GM23338 (cell line): Measurements from ENCODE around the gene RNF130. TPM values are rescaled to one million over a fixed set of nuclear protein-coding genes. Genes with fewer than 3 reads are reported as not detected.

Experiments used
- ATAC-seq: fragments of 200-7000 bp; cut with Tn5 transposase; 3 replicates; pipeline ENCODE4 v1.9.1; 2020
- DNase-seq: peaks from one replicate; pipeline ENCODE4 v3.0.0-alpha.2; 2015; ENCODE audit warnings: low spot score
- H2AFZ ChIP-seq: fragments of 200-600 bp; sonication (generic); 2 replicates; pipeline ENCODE4 v1.8.0; 2016; ENCODE audit warnings: antibody characterized with exemption, mild to moderate bottlenecking, moderate library complexity
- H3F3A ChIP-seq: fragments of 200-600 bp; sonication (generic); replicated peaks from 2 replicates; pipeline ENCODE4 v1.8.0; 2017; ENCODE audit warnings: antibody characterized with exemption, mixed run types, low read depth
- H3K27ac ChIP-seq: fragments of 200-600 bp; sonication (generic); 2 replicates; pipeline ENCODE4 v1.6.1; 2016; ENCODE audit warnings: low read depth
- H3K27me3 ChIP-seq: fragments of 200-600 bp; sonication (generic); 2 replicates; pipeline ENCODE4 v1.8.0; 2016; ENCODE audit warnings: mild to moderate bottlenecking, mixed run types, moderate library complexity; ENCODE audit not compliant: insufficient read depth
- H3K36me3 ChIP-seq: fragments of 200-600 bp; sonication (generic); 2 replicates; pipeline ENCODE4 v1.8.0; 2016; ENCODE audit warnings: mild to moderate bottlenecking; ENCODE audit not compliant: insufficient read depth
- H3K4me1 ChIP-seq: fragments of 200-600 bp; sonication (generic); 2 replicates; pipeline ENCODE4 v1.8.0; 2016; ENCODE audit warnings: mild to moderate bottlenecking, moderate library complexity; ENCODE audit not compliant: insufficient read depth
- H3K4me2 ChIP-seq: fragments of 200-600 bp; sonication (generic); 2 replicates; pipeline ENCODE4 v1.7.1; 2017; ENCODE audit warnings: mixed run types
- H3K4me3 ChIP-seq: fragments of 200-600 bp; sonication (generic); 2 replicates; pipeline ENCODE4 v1.6.1; 2016; ENCODE audit warnings: mixed run types
- H3K79me2 ChIP-seq: fragments of 200-600 bp; sonication (generic); replicated peaks from 2 replicates; pipeline ENCODE4 v1.8.0; 2017; ENCODE audit warnings: mild to moderate bottlenecking; ENCODE audit not compliant: insufficient read depth
- H3K9me2 ChIP-seq: fragments of 200-600 bp; sonication (generic); 2 replicates; pipeline ENCODE4 v1.8.0; 2017; ENCODE audit not compliant: insufficient read depth
- H4K20me1 ChIP-seq: fragments of 200-600 bp; sonication (generic); replicated peaks from 2 replicates; pipeline ENCODE4 v1.8.0; 2017; ENCODE audit warnings: mild to moderate bottlenecking; ENCODE audit not compliant: insufficient read depth
- H3K27ac Mint-ChIP-seq: 2 replicates; pipeline ENCODE4 v1.8.0; 2020; ENCODE audit warnings: inconsistent platforms, mild to moderate bottlenecking, moderate library complexity, mixed read lengths
- H3K27me3 Mint-ChIP-seq: 3 replicates; pipeline ENCODE4 v1.8.0; 2022; ENCODE audit warnings: low read depth, mild to moderate bottlenecking, moderate library complexity, mixed read lengths, inconsistent platforms; ENCODE audit not compliant: insufficient read depth, poor library complexity
- H3K36me3 Mint-ChIP-seq: 3 replicates; pipeline ENCODE4 v1.8.0; 2021; ENCODE audit warnings: low read depth, mild to moderate bottlenecking, inconsistent platforms, moderate library complexity, mixed read lengths
- H3K4me1 Mint-ChIP-seq: 3 replicates; pipeline ENCODE4 v1.8.0; 2020; ENCODE audit warnings: mild to moderate bottlenecking, inconsistent platforms, mixed read lengths
- H3K4me3 Mint-ChIP-seq: 3 replicates; pipeline ENCODE4 v1.8.0; 2021; ENCODE audit warnings: moderate library complexity, mild to moderate bottlenecking, inconsistent platforms, mixed read lengths
- H3K9me3 Mint-ChIP-seq: 3 replicates; pipeline ENCODE4 v1.8.0; 2020; ENCODE audit warnings: moderate library complexity, mild to moderate bottlenecking, inconsistent platforms, mixed read lengths
- CREB1 ChIP-seq: fragments of 250-450 bp; sonication (Bioruptor Pico); IDR thresholded peaks from 2 replicates; pipeline ENCODE4 v1.5.0; 2020; ENCODE audit warnings: low read depth, mild to moderate bottlenecking, moderate library complexity
- EZH2 ChIP-seq: fragments of 200-600 bp; sonication (generic); IDR thresholded peaks from one replicate; pipeline ENCODE4 v1.8.0; 2017; ENCODE audit warnings: antibody characterized with exemption, mild to moderate bottlenecking, low read depth; ENCODE audit not compliant: unreplicated experiment
- EZH2phosphoT487 ChIP-seq: fragments of 200-600 bp; sonication (generic); IDR thresholded peaks from one replicate; pipeline ENCODE4 v1.8.1; 2018; ENCODE audit warnings: antibody characterized with exemption; ENCODE audit not compliant: unreplicated experiment
- JUNB ChIP-seq: IDR thresholded peaks from one replicate; pipeline ENCODE4 v1.6.1; 2016; ENCODE audit warnings: antibody characterized with exemption; ENCODE audit not compliant: unreplicated experiment
- POLR2AphosphoS5 ChIP-seq: IDR thresholded peaks from 2 replicates; pipeline ENCODE4 v1.6.1; 2016; ENCODE audit warnings: antibody characterized with exemption, low read depth
- STAT1 ChIP-seq: IDR thresholded peaks from one replicate; pipeline ENCODE4 v1.6.1; 2016; ENCODE audit warnings: antibody characterized with exemption; ENCODE audit not compliant: unreplicated experiment
- ZNF114 ChIP-seq: fragments of 250-450 bp; sonication (Bioruptor Pico); IDR thresholded peaks from 2 replicates; pipeline ENCODE4 v1.5.0; 2020; ENCODE audit warnings: mild to moderate bottlenecking, moderate library complexity
- ZNF331 ChIP-seq: fragments of 250-450 bp; sonication (Bioruptor Pico); IDR thresholded peaks from 2 replicates; pipeline ENCODE4 v1.5.0; 2020; ENCODE audit warnings: low read depth, mild to moderate bottlenecking, moderate library complexity
- polyA plus RNA-seq: library from polyadenylated mRNA; unstranded; fragments of >200 nt; fragmentation: Nextera tagmentation; extraction: Ambion mirVana; gene quantifications from 2 replicates; pipeline ENCODE4 v1.2.1, GENCODE V29; 2016
- total RNA-seq: library from RNA; depleted of rRNA; stranded (reverse); fragments of >200 nt; shearing (Covaris generic); gene quantifications from 2 replicates; pipeline ENCODE4 v1.2.3, GENCODE V29; 2014
- TF ChIP-seq, protein P1 (sequence below): IDR thresholded peaks from one replicate; pipeline ENCODE4 v1.6.1; 2018; ENCODE audit warnings: antibody characterized with exemption; ENCODE audit not compliant: unreplicated experiment
- TF ChIP-seq, protein P2 (sequence below): fragments of 250-450 bp; sonication (Bioruptor Pico); IDR thresholded peaks from 2 replicates; pipeline ENCODE4 v1.5.0; 2020; ENCODE audit warnings: mild to moderate bottlenecking, moderate library complexity

RNF130 gene
- total and polyA plus RNA-seq, 2 experiments from 2014 or later: 60.1 to 97.3 TPM

DNA sequence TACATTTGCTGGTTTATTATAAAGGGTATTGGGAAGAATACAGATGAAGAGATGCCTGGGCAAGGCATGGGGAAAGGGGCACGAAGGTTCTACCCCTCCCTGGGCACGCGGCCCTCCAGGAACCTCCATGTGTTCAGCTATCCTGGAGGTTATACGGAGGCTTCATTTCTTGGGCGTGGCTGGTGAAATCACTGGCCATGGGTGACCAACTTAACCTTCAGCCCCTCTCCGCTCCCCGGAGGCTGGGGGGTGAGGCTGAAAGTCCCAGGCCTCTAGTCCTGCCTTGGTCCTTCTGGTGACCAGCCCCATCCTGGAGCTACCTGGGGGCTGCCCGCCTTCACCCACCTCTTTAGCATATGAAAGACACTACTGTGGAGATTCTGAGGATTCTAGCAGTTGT is 17.0 kb upstream of the RNF130 start:
- peak overlapping the region; percentile 77; the same call in 1 of the 2 replicates for H3K4me2 ChIP-seq
- H3K79me2 ChIP-seq: no peaks in the 10 kb centered on the region
- no peak overlapping the region for H3K27ac ChIP-seq
- no peaks in the 10 kb centered on the region for H3K36me3 ChIP-seq
- ATAC-seq (no peak), DNase-seq (no peak)
- Mint-ChIP-seq H3K4me1 (peaks cover 47% of the 10 kb centered on the region), H3K27me3 (peaks cover 17% of the 10 kb centered on the region), H3K4me3 (0 out of 3 replicates have a peak overlapping the region, but pooled peaks have one; percentile 24), H3K9me3 (peaks cover 12% of the 10 kb centered on the region), H3K27ac (no peak overlapping the region), H3K36me3 (peaks cover 8% of the 10 kb centered on the region; the same call in 1 of the 3 replicates)
- H3K27me3 ChIP-seq: no peaks in the 10 kb centered on the region
- peaks cover 42% of the 10 kb centered on the region for H3K4me1 ChIP-seq
- H3K9me2 ChIP-seq: no peaks in the 10 kb centered on the region
- TF ChIP-seq EZH2phosphoT487 (no peak), ZNF331 (CRISPR knock-in tag) (no peak), CREB1 (no peak)
- 0 out of 2 replicates have a peak, but pooled peaks cover 13% of the 10 kb centered on the region for H3F3A ChIP-seq
- H3K4me3 ChIP-seq: no peak overlapping the region
- no peak overlapping the region; the same call in 1 of the 2 replicates for H2AFZ ChIP-seq
- H4K20me1 ChIP-seq: no peaks in the 10 kb centered on the region

DNA sequence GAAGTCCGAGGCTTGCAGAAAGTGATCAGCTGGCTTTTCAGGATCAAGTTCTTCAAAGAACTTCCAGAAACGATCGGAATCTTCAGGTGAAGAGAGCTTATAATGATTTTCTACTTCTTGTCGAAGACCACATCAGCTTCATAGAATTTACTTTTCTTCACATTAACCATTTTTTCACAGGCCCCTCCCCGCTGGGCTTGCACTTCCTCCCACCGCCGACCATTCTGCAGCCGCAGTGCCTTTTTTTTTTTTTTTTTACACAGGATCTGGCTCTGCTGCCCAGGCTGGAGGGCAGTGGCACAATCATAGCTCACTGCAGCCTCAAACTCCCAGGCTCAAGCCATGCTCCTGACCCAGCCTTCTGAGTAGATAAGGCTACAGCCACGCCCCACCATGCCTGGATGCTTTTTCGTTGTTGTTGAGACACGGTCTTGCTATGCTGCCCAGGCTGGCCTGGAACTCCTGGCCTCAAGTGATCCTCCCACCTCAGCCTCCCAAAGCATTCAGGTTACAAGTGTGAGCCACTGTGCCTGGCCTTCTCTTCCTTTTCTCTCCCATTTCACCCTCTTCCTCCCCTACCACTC is 15.3 kb upstream of the RNF130 start:
- H3K27me3 ChIP-seq: no peaks in the 10 kb centered on the region
- peaks cover 56% of the 10 kb centered on the region for H3K4me1 Mint-ChIP-seq
- H3K79me2 ChIP-seq: no peaks in the 10 kb centered on the region
- no peak overlapping the region for H3K27ac Mint-ChIP-seq
- no peak overlapping the region for H3K4me3 Mint-ChIP-seq
- peaks cover 21% of the 10 kb centered on the region for H3F3A ChIP-seq
- DNase-seq: no peak
- H3K27me3 Mint-ChIP-seq: peaks cover 28% of the 10 kb centered on the region
- H4K20me1 ChIP-seq: no peaks in the 10 kb centered on the region
- peaks cover 10% of the 10 kb centered on the region; the same call in 1 of the 3 replicates for H3K36me3 Mint-ChIP-seq
- 0 out of 2 replicates have a peak overlapping the region, but pooled peaks have one; percentile 46 for H3K4me2 ChIP-seq
- H3K36me3 ChIP-seq: no peaks in the 10 kb centered on the region
- no peak for ATAC-seq
- peaks cover 12% of the 10 kb centered on the region for H3K9me3 Mint-ChIP-seq
- H3K27ac ChIP-seq: peak overlapping the region; percentile 60; the same call in 1 of the 2 replicates
- no peak overlapping the region for H2AFZ ChIP-seq
- H3K9me2 ChIP-seq: no peaks in the 10 kb centered on the region
- no peak overlapping the region for H3K4me3 ChIP-seq
- peaks cover 52% of the 10 kb centered on the region for H3K4me1 ChIP-seq
- no peak for TF ChIP-seq ZNF114 (CRISPR knock-in tag)
- no peak for TF ChIP-seq CREB1
- no peak for TF ChIP-seq EZH2phosphoT487
- no peak for TF ChIP-seq ZNF331 (CRISPR knock-in tag)
- TF ChIP-seq EZH2: no peak
- TF ChIP-seq STAT1: no peak
- no peak for TF ChIP-seq POLR2AphosphoS5
- TF ChIP-seq, protein P1, sequence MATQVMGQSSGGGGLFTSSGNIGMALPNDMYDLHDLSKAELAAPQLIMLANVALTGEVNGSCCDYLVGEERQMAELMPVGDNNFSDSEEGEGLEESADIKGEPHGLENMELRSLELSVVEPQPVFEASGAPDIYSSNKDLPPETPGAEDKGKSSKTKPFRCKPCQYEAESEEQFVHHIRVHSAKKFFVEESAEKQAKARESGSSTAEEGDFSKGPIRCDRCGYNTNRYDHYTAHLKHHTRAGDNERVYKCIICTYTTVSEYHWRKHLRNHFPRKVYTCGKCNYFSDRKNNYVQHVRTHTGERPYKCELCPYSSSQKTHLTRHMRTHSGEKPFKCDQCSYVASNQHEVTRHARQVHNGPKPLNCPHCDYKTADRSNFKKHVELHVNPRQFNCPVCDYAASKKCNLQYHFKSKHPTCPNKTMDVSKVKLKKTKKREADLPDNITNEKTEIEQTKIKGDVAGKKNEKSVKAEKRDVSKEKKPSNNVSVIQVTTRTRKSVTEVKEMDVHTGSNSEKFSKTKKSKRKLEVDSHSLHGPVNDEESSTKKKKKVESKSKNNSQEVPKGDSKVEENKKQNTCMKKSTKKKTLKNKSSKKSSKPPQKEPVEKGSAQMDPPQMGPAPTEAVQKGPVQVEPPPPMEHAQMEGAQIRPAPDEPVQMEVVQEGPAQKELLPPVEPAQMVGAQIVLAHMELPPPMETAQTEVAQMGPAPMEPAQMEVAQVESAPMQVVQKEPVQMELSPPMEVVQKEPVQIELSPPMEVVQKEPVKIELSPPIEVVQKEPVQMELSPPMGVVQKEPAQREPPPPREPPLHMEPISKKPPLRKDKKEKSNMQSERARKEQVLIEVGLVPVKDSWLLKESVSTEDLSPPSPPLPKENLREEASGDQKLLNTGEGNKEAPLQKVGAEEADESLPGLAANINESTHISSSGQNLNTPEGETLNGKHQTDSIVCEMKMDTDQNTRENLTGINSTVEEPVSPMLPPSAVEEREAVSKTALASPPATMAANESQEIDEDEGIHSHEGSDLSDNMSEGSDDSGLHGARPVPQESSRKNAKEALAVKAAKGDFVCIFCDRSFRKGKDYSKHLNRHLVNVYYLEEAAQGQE: no peak
- TF ChIP-seq, protein P2, sequence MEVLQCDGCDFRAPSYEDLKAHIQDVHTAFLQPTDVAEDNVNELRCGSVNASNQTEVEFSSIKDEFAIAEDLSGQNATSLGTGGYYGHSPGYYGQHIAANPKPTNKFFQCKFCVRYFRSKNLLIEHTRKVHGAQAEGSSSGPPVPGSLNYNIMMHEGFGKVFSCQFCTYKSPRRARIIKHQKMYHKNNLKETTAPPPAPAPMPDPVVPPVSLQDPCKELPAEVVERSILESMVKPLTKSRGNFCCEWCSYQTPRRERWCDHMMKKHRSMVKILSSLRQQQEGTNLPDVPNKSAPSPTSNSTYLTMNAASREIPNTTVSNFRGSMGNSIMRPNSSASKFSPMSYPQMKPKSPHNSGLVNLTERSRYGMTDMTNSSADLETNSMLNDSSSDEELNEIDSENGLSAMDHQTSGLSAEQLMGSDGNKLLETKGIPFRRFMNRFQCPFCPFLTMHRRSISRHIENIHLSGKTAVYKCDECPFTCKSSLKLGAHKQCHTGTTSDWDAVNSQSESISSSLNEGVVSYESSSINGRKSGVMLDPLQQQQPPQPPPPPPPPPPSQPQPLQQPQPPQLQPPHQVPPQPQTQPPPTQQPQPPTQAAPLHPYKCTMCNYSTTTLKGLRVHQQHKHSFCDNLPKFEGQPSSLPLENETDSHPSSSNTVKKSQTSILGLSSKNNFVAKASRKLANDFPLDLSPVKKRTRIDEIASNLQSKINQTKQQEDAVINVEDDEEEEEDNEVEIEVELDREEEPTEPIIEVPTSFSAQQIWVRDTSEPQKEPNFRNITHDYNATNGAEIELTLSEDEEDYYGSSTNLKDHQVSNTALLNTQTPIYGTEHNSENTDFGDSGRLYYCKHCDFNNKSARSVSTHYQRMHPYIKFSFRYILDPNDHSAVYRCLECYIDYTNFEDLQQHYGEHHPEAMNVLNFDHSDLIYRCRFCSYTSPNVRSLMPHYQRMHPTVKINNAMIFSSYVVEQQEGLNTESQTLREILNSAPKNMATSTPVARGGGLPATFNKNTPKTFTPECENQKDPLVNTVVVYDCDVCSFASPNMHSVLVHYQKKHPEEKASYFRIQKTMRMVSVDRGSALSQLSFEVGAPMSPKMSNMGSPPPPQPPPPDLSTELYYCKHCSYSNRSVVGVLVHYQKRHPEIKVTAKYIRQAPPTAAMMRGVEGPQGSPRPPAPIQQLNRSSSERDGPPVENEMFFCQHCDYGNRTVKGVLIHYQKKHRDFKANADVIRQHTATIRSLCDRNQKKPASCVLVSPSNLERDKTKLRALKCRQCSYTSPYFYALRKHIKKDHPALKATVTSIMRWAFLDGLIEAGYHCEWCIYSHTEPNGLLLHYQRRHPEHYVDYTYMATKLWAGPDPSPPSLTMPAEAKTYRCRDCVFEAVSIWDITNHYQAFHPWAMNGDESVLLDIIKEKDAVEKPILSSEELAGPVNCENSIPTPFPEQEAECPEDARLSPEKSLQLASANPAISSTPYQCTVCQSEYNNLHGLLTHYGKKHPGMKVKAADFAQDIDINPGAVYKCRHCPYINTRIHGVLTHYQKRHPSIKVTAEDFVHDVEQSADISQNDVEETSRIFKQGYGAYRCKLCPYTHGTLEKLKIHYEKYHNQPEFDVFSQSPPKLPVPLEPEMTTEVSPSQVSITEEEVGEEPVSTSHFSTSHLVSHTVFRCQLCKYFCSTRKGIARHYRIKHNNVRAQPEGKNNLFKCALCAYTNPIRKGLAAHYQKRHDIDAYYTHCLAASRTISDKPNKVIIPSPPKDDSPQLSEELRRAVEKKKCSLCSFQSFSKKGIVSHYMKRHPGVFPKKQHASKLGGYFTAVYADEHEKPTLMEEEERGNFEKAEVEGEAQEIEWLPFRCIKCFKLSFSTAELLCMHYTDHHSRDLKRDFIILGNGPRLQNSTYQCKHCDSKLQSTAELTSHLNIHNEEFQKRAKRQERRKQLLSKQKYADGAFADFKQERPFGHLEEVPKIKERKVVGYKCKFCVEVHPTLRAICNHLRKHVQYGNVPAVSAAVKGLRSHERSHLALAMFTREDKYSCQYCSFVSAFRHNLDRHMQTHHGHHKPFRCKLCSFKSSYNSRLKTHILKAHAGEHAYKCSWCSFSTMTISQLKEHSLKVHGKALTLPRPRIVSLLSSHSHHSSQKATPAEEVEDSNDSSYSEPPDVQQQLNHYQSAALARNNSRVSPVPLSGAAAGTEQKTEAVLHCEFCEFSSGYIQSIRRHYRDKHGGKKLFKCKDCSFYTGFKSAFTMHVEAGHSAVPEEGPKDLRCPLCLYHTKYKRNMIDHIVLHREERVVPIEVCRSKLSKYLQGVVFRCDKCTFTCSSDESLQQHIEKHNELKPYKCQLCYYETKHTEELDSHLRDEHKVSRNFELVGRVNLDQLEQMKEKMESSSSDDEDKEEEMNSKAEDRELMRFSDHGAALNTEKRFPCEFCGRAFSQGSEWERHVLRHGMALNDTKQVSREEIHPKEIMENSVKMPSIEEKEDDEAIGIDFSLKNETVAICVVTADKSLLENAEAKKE: no peak
- no peak for TF ChIP-seq JUNB
